ENCODE measurements around the gene SRC.

SRC gene

GRCh38 chr20:37326666-37327065, 19.3 kb upstream of the SRC start:
- DNase-seq (ENCODE audit: low spot score): no peak
- ChIA-PET CTCF (no interaction called here), POLR2A (ENCODE audit: low non-redundant PET) (no interaction called here)
- TF ChIP-seq, protein P1, sequence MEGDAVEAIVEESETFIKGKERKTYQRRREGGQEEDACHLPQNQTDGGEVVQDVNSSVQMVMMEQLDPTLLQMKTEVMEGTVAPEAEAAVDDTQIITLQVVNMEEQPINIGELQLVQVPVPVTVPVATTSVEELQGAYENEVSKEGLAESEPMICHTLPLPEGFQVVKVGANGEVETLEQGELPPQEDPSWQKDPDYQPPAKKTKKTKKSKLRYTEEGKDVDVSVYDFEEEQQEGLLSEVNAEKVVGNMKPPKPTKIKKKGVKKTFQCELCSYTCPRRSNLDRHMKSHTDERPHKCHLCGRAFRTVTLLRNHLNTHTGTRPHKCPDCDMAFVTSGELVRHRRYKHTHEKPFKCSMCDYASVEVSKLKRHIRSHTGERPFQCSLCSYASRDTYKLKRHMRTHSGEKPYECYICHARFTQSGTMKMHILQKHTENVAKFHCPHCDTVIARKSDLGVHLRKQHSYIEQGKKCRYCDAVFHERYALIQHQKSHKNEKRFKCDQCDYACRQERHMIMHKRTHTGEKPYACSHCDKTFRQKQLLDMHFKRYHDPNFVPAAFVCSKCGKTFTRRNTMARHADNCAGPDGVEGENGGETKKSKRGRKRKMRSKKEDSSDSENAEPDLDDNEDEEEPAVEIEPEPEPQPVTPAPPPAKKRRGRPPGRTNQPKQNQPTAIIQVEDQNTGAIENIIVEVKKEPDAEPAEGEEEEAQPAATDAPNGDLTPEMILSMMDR (conservative IDR thresholded peaks at IDR 0.05; ENCODE audit: low read depth): no peak
- no peak overlapping the region for H3K27ac ChIP-seq

GRCh38 chr20:37327748-37328147, 18.2 kb upstream of the SRC start:
- CTCF ChIA-PET: interaction anchor here (0.7 kb wide), 2 partner anchors 16 to 25 kb away, joined by 4 to 11 read pairs; no protein-coding TSS in a partner anchor
- DNase-seq (ENCODE audit: low spot score): no peak
- POLR2A ChIA-PET (ENCODE audit: low non-redundant PET): no interaction called here

DNA sequence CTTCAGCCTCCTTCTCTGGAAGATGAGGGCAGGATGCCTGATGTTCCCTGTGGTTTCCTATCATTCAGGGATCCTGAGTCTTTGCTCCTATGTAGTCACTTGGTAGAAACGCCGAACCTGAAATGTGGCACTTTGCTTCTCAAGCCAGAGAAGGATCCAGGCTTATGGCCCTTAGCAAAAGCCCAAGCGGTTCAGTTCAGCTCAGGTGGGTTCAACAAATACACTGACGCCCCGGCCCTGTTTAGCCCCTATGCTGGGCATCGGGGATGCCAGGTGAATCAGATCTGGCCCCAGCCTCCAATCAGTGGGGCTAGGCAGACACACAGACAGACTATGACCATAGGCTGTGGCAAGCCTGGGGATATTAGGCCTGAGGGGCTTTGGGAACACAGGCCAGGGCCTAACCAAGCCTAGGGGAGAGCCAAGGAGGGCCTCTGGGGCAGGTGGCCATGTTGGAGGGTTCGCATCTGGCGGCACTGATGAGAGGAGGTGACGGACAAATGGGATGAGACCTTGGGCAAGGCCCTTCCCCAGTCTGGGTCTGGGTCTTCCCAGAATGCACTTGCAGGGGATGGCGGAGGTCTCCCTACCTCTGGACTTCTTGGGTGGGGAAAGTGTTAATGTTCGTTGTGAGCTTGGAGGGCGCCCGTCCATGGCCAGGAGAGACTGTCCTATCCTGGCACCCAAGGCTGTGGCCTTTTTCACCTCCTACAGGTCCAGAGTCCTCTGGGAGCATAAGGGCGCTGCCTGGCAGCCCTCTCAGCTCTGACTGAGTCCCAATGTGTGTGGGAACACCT, 17.6 kb upstream of the SRC start:
- POLR2A ChIA-PET (ENCODE audit: low non-redundant PET): no interaction called here
- peak overlapping the region; percentile 21; the same call in 1 of the 2 replicates for H3K27ac ChIP-seq
- no peak for DNase-seq (ENCODE audit: low spot score)
- TF ChIP-seq, protein P1 (conservative IDR thresholded peaks at IDR 0.05; ENCODE audit: low read depth): no peak
- CTCF ChIA-PET: interaction anchor here (0.7 kb wide), 2 partner anchors 16 to 25 kb away, joined by 4 to 11 read pairs; no protein-coding TSS in a partner anchor

More at GRCh38 chr20:37327748-37328147, 18.2 kb upstream of the SRC start:
- TF ChIP-seq, protein P1 (conservative IDR thresholded peaks at IDR 0.05; ENCODE audit: low read depth): no peak
- peak overlapping the region; percentile 21; the same call in 1 of the 2 replicates for H3K27ac ChIP-seq

DNA sequence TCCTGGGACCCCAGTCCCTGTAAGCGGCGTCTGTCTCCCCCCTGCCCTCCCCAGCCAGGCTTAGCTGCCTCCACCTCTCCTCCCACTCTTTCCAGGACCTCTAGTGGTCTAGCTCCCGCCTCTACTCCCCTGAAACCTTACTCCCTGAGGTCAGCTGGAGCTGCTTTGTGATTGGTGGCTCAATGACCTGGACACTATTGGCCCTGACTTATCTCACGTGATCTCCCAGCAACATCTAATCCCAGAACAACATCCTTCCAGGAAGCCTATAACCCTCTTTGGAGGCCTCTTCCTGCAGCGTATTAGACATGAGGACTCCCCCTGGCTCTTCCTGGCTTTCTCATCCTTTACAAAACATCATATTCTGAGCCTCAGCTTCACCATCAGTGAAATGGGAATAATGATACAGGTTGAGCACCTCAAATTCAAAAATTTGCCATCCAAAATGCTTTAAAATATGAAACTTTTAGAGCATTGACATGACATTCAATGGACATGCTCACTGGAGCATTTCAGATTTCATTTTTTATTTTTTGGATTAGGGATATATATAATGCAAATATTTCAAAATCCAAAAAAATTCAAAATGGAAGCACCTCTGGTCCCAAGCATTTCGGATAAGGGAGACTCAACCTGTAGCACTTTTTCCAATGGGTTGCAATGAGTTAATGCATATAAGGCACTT, 16.3 kb upstream of the SRC start:
- H3K27ac ChIP-seq: no peak overlapping the region
- POLR2A ChIA-PET (ENCODE audit: low non-redundant PET): no interaction called here
- no peak for DNase-seq (ENCODE audit: low spot score)
- CTCF ChIA-PET: no interaction called here
- TF ChIP-seq, protein P1 (conservative IDR thresholded peaks at IDR 0.05; ENCODE audit: low read depth): no peak

GRCh38 chr20:37330316-37330715, 15.6 kb upstream of the SRC start:
- H3K27ac ChIP-seq: no peak overlapping the region; the same call in 1 of the 2 replicates
- CTCF ChIA-PET: no interaction called here
- POLR2A ChIA-PET (ENCODE audit: low non-redundant PET): interaction anchor here (1.0 kb wide), 1 partner anchor 11 kb away, joined by 4 read pairs; no protein-coding TSS in a partner anchor
- DNase-seq (ENCODE audit: low spot score): no peak
- TF ChIP-seq, protein P1 (conservative IDR thresholded peaks at IDR 0.05; ENCODE audit: low read depth): no peak

- no peak for DNase-seq (ENCODE audit: low spot score)
- POLR2A ChIA-PET (ENCODE audit: low non-redundant PET): interaction anchor here (1.0 to 1.7 kb wide), 3 partner anchors 12 to 41 kb away, joined by 4 to 10 read pairs (median 4); partner anchors contain the start of genes MANBAL and SRC
- peak overlapping the region; percentile 96 for H3K27ac ChIP-seq
- TF ChIP-seq, protein P1 (conservative IDR thresholded peaks at IDR 0.05; ENCODE audit: low read depth): no peak
- CTCF ChIA-PET: interaction anchor here (0.6 to 1.0 kb wide), 3 partner anchors 19 to 42 kb away, joined by 3 to 5 read pairs (median 5); no protein-coding TSS in a partner anchor
Observed at GRCh38 chr20:37331060-37331857, 14.7 kb upstream of the SRC start.

Measured in RWPE1 (cell line).